IMR-90 (cell line): ENCODE measurements around the gene TIFAB. TPM values are rescaled to one million over a fixed set of nuclear protein-coding genes. Genes with fewer than 3 reads are reported as not detected.
A peak's percentile ranks its signal among the peaks of the same experiment; 100 is the strongest.

ENCODE experiments used
- ATAC-seq: fragments of 200-7000 bp; cut with Tn5 transposase; 2 replicates; pipeline ENCODE4 v1.9.1; 2020; ENCODE audit warnings: low read depth, mild to moderate bottlenecking, moderate library complexity
- BruUV-seq: library from RNA; stranded (reverse); fragments of 400-500 nt; replicated peaks from 2 replicates; lab custom pipeline; 2021; lab: Mats Ljungman, UMichigan
- CTCF ChIA-PET: fragments of 300-600 bp; formaldehyde crosslinking; extraction: SDS; loops from one replicate; lab custom pipeline; 2021; ENCODE audit warnings: antibody characterized with exemption; lab: Yijun Ruan, JAX
- POLR2A ChIA-PET: fragments of 300-600 bp; sonication (Branson Sonifier 250); formaldehyde crosslinking; loops from one replicate; lab custom pipeline; 2022; ENCODE audit warnings: antibody characterized with exemption; ENCODE audit not compliant: unreplicated experiment; lab: Charles Lee
- DNase-seq: peaks from one replicate; pipeline ENCODE4 v3.0.0; 2013
- H2AFZ ChIP-seq: replicated peaks from 2 replicates; pipeline ENCODE3; 2013; ENCODE audit warnings: low read length, mild to moderate bottlenecking; ENCODE audit not compliant: poor library complexity
- H2AK5ac ChIP-seq: 2 replicates; pipeline ENCODE4 v1.6.1; 2013; ENCODE audit warnings: low read depth, low read length, inconsistent platforms
- H2AK9ac ChIP-seq: replicated peaks from 2 replicates; pipeline ENCODE3; 2013; ENCODE audit warnings: mild to moderate bottlenecking, low read depth, low read length, moderate library complexity; ENCODE audit not compliant: poor library complexity
- H2BK120ac ChIP-seq: 2 replicates; pipeline ENCODE4 v1.6.1; 2013; ENCODE audit warnings: low read depth, low read length, inconsistent platforms
- H2BK15ac ChIP-seq: 3 replicates; pipeline ENCODE4 v1.6.1; 2013; ENCODE audit warnings: low read depth, low read length, inconsistent platforms
- H2BK20ac ChIP-seq: 2 replicates; pipeline ENCODE4 v1.6.1; 2013; ENCODE audit warnings: low read depth, mild to moderate bottlenecking, inconsistent platforms, low read length, moderate library complexity
- H2BK5ac ChIP-seq: 2 replicates; pipeline ENCODE4 v1.6.1; 2013; ENCODE audit warnings: mild to moderate bottlenecking, low read depth, low read length, inconsistent platforms; ENCODE audit not compliant: poor library complexity, severe bottlenecking
- H3K14ac ChIP-seq: replicated peaks from 2 replicates; pipeline ENCODE4 v1.6.1; 2013; ENCODE audit warnings: low read depth, low read length, inconsistent platforms
- H3K18ac ChIP-seq: 2 replicates; pipeline ENCODE4 v1.6.1; 2013; ENCODE audit warnings: low read depth, low read length, control low read depth
- H3K23ac ChIP-seq: 2 replicates; pipeline ENCODE4 v1.6.1; 2013; ENCODE audit warnings: low read depth, low read length, inconsistent platforms
- H3K27ac ChIP-seq: 2 replicates; pipeline ENCODE4 v1.5.1; 2013; ENCODE audit warnings: mild to moderate bottlenecking, control low read depth, low read length; ENCODE audit not compliant: insufficient read depth
- H3K27me3 ChIP-seq: 2 replicates; pipeline ENCODE4 v1.6.1; 2013; ENCODE audit warnings: low read length; ENCODE audit not compliant: control insufficient read depth, insufficient read depth
- H3K36me3 ChIP-seq: 2 replicates; pipeline ENCODE4 v1.6.1; 2013; ENCODE audit warnings: low read length, mixed read lengths; ENCODE audit not compliant: control insufficient read depth, insufficient read depth
- H3K4ac ChIP-seq: 2 replicates; pipeline ENCODE4 v1.6.1; 2013; ENCODE audit warnings: low read depth, low read length, inconsistent platforms
- H3K4me1 ChIP-seq: 2 replicates; pipeline ENCODE4 v1.6.1; 2013; ENCODE audit warnings: low read length, mixed read lengths; ENCODE audit not compliant: control insufficient read depth, insufficient read depth
- H3K4me2 ChIP-seq: 2 replicates; pipeline ENCODE4 v1.6.1; 2013; ENCODE audit warnings: low read depth, mild to moderate bottlenecking, control low read depth, low read length, moderate library complexity
- H3K4me3 ChIP-seq: 2 replicates; pipeline ENCODE4 v1.5.1; 2013; ENCODE audit warnings: low read depth, mild to moderate bottlenecking, control low read depth, low read length, moderate library complexity; ENCODE audit not compliant: insufficient read depth
- H3K56ac ChIP-seq: 2 replicates; pipeline ENCODE4 v1.6.1; 2013; ENCODE audit warnings: low read length, inconsistent platforms; ENCODE audit not compliant: insufficient read depth; ENCODE audit errors: extremely low read depth
- H3K79me1 ChIP-seq, 2 experiments: 2 replicates each; pipeline ENCODE4 v1.6.1; 2013; ENCODE audit warnings: low read length in 2 of 2, inconsistent platforms in 1 of 2, low read depth in 1 of 2
- H3K9ac ChIP-seq: 2 replicates; pipeline ENCODE4 v1.6.1; 2013; ENCODE audit warnings: low read depth, low read length, control low read depth
- H3K9me1 ChIP-seq: 2 replicates; pipeline ENCODE4 v1.6.1; 2013; ENCODE audit warnings: low read length, inconsistent platforms; ENCODE audit not compliant: insufficient read depth
- H3K9me3 ChIP-seq: 2 replicates; pipeline ENCODE4 v1.6.1; 2013; ENCODE audit warnings: low read length; ENCODE audit not compliant: control insufficient read depth, insufficient read depth
- H4K20me1 ChIP-seq: 2 replicates; pipeline ENCODE4 v1.6.1; 2013; ENCODE audit warnings: low read length, inconsistent platforms; ENCODE audit not compliant: insufficient read depth
- H4K5ac ChIP-seq: 2 replicates; pipeline ENCODE4 v1.6.1; 2013; ENCODE audit warnings: mild to moderate bottlenecking, low read depth, low read length, control low read depth
- H4K8ac ChIP-seq, 2 experiments: 2 replicates each; pipeline ENCODE4 v1.6.1; 2013; ENCODE audit warnings: low read depth in 2 of 2, low read length in 2 of 2, control low read depth in 1 of 2, inconsistent platforms in 1 of 2
- H4K91ac ChIP-seq: 2 replicates; pipeline ENCODE4 v1.6.1; 2013; ENCODE audit warnings: low read depth, low read length, inconsistent platforms; ENCODE audit not compliant: insufficient read depth
- BHLHE40 ChIP-seq: fragments of 150-350 bp; IDR thresholded peaks from 2 replicates; pipeline ENCODE4 v1.6.1; 2016; ENCODE audit warnings: mild to moderate bottlenecking, low read depth, low read length
- CEBPB ChIP-seq: IDR thresholded peaks from 2 replicates; pipeline ENCODE4 v1.6.1; 2012; ENCODE audit warnings: low read depth, low read length, improper control_type of control experiment
- CHD1 ChIP-seq: IDR thresholded peaks from 2 replicates; pipeline ENCODE4 v1.6.1; 2012; ENCODE audit warnings: low read depth, low read length, improper control_type of control experiment
- ELK1 ChIP-seq: fragments of 150-350 bp; IDR thresholded peaks from 2 replicates; pipeline ENCODE4 v1.6.1; 2016; ENCODE audit warnings: low read depth, mild to moderate bottlenecking, low read length, moderate library complexity, borderline replicate concordance
- FOS ChIP-seq: fragments of 150-350 bp; IDR thresholded peaks from 2 replicates; pipeline ENCODE4 v1.6.1; 2016; ENCODE audit warnings: low read depth, low read length
- MAFK ChIP-seq: IDR thresholded peaks from 2 replicates; pipeline ENCODE4 v1.6.1; 2012; ENCODE audit warnings: low read depth, low read length, improper control_type of control experiment
- MAZ ChIP-seq: IDR thresholded peaks from 2 replicates; pipeline ENCODE4 v1.6.1; 2012; ENCODE audit warnings: low read depth, mild to moderate bottlenecking, low read length, improper control_type of control experiment, moderate library complexity, borderline replicate concordance
- MXI1 ChIP-seq: IDR thresholded peaks from 2 replicates; pipeline ENCODE4 v1.6.1; 2012; ENCODE audit warnings: low read depth, mild to moderate bottlenecking, low read length, moderate library complexity, borderline replicate concordance
- RCOR1 ChIP-seq: IDR thresholded peaks from 2 replicates; pipeline ENCODE4 v1.6.1; 2012; ENCODE audit warnings: mild to moderate bottlenecking, low read length, improper control_type of control experiment; ENCODE audit not compliant: insufficient replicate concordance
- RFX5 ChIP-seq: IDR thresholded peaks from 2 replicates; pipeline ENCODE4 v1.8.0; 2012; ENCODE audit warnings: low read depth, mild to moderate bottlenecking, low read length, moderate library complexity
- SMC3 ChIP-seq: fragments of 150-350 bp; IDR thresholded peaks from 2 replicates; pipeline ENCODE4 v1.6.1; 2016; ENCODE audit warnings: low read depth, mild to moderate bottlenecking, antibody characterized with exemption, low read length, moderate library complexity
- WGBS, 2 experiments: methylation state at CpG; one replicate each; pipeline versions ENCODE4 v1.1.5 to v1.1.7; 2013; ENCODE audit warnings: missing lambda C conversion rate in 2 of 2; ENCODE audit not compliant: insufficient read length in 1 of 2; ENCODE audit errors: extremely low coverage in 2 of 2; 5-methylcytosine and 5-hydroxymethylcytosine counted together
- dilution Hi-C: fragments of 300-500 bp; cut with HindIII; formaldehyde crosslinking; loops from one replicate; pipeline ENCODE4 v1.14.3; 2018; ENCODE audit warnings: low sequenced_read_pairs; ENCODE audit not compliant: unreplicated experiment
- in situ Hi-C: fragments of 300-500 bp; cut with MboI; formaldehyde crosslinking; loops from 3 replicates; pipeline ENCODE4 v1.14.3; 2019; ENCODE audit warnings: low sequenced_read_pairs, inconsistent platforms, mixed read lengths
- intact Hi-C: fragments of 100-400 bp; cut with micrococcal nuclease; formaldehyde crosslinking; loops from 2 replicates; pipeline ENCODE4 v1.10.0; 2022
- polyA plus RNA-seq, 3 experiments: library from polyadenylated mRNA; depleted of rRNA; stranded (reverse); fragments of >200 nt; gene quantifications; 2 replicates each; pipeline ENCODE4 v1.2.3, GENCODE V29; 2012; ENCODE audit warnings: low replicate concordance in 1 of 3
- total RNA-seq: library from RNA; depleted of rRNA; stranded (reverse); fragments of >200 nt; gene quantifications from 2 replicates; pipeline ENCODE4 v1.2.3, GENCODE V29; 2012
- TF ChIP-seq, protein P1 (sequence below): fragments of 150-350 bp; IDR thresholded peaks from 2 replicates; pipeline ENCODE4 v1.6.1; 2017; ENCODE audit warnings: mild to moderate bottlenecking, antibody characterized with exemption, low read length, low read depth

TIFAB gene
- total and polyA plus RNA-seq, 2 of the 4 experiments (the other 2 are of a cell fraction), result not detected

DNA sequence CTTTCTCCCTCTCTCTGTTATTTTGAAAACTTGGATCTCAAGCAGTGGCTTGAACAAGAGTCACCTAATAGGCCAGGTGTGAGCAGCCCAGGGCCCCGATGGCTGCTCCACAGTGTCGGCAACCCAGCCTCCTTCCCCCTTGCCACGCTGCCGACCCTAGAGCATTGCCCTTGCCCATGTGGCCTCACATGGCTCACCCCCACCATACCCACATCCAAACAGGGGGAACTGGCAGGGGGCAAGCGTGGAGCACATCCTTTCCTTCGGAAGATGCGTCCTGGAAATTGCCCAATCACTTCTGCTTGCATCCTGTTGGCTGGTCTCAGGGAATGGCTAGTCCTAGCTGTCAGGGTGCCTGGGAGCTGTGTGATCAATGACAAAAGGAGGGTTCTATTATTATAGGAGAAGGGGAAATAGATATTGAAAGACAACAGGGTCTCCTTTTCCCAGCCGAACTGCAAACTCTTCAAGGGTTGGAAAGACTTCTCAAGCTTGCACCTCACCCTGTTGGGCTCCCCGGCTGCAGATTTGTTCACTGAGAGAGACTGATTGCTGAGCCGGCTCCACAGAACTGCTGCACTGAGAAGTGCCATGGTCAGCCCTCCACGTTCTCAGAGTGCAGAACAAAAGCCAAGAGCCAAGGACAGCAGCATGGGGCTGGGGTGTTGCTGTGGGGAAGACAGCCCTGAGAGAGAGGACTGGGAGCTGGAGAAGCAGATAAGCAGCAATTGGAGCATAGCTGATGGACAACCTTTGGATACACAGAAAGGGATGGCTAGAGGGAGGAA lies 8.3 kb upstream of the TIFAB start (continued):
- no peak for TF ChIP-seq FOS
- TF ChIP-seq MXI1, result no peak
- TF ChIP-seq ELK1, result no peak

GRCh38 chr5:135458921-135459331 lies 6.8 kb upstream of the TIFAB start:
- no peak overlapping the region for H3K4me3 ChIP-seq
- ChIA-PET CTCF (interaction anchor here (3.0 kb wide), 1 partner anchor 107 kb away, joined by 12 read pairs; no protein-coding TSS in a partner anchor), POLR2A (no interaction called here)
- no peak overlapping the region for H3K14ac ChIP-seq
- no peak overlapping the region for H3K18ac ChIP-seq
- H2BK20ac ChIP-seq, result no peak overlapping the region
- H3K56ac ChIP-seq, result no peak overlapping the region
- no peaks in the 10 kb centered on the region for H3K79me1 ChIP-seq
- peaks cover 5% of the 10 kb centered on the region for H3K9me1 ChIP-seq
- H3K23ac ChIP-seq, result no peak overlapping the region
- WGBS, 2 experiments, result 0% methylated on average over 1 of the region's 5 CpGs; no CpG with 5 or more reads in 1 of the 2 experiments
- no peak overlapping the region for H2BK120ac ChIP-seq
- no peak overlapping the region for H3K4ac ChIP-seq
- no peak overlapping the region for H3K9ac ChIP-seq
- in situ Hi-C loops, result no loop called here
- H3K36me3 ChIP-seq, result no peaks in the 10 kb centered on the region
- no TSS peak for BruUV-seq
- H3K9me3 ChIP-seq, result no peaks in the 10 kb centered on the region
- H4K91ac ChIP-seq, result no peak overlapping the region
- no peak overlapping the region for H2AFZ ChIP-seq
- TF ChIP-seq CHD1, result no peak
- no peak for TF ChIP-seq MAFK
- TF ChIP-seq CEBPB, result no peak
- TF ChIP-seq RFX5, result no peak
- TF ChIP-seq RCOR1, result no peak
- TF ChIP-seq, protein P1, sequence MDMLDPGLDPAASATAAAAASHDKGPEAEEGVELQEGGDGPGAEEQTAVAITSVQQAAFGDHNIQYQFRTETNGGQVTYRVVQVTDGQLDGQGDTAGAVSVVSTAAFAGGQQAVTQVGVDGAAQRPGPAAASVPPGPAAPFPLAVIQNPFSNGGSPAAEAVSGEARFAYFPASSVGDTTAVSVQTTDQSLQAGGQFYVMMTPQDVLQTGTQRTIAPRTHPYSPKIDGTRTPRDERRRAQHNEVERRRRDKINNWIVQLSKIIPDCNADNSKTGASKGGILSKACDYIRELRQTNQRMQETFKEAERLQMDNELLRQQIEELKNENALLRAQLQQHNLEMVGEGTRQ, result no peak
- TF ChIP-seq SMC3, result no peak
- no peak for TF ChIP-seq MAZ
- no peak for TF ChIP-seq BHLHE40
- no peaks in the 10 kb centered on the region for H4K20me1 ChIP-seq
- H2AK9ac ChIP-seq, result no peak overlapping the region
- H2BK5ac ChIP-seq, result no peak overlapping the region
- no peak overlapping the region for H4K5ac ChIP-seq
- peaks cover 12% of the 10 kb centered on the region for H3K4me1 ChIP-seq
- no peak overlapping the region for H2BK15ac ChIP-seq
- H3K4me2 ChIP-seq, result no peak overlapping the region
- H3K27ac ChIP-seq, result no peak overlapping the region
- no peak overlapping the region for H4K8ac ChIP-seq
- peak; percentile 35 for DNase-seq
- intact Hi-C loops, result no loop called here
- peak; percentile 60 for ATAC-seq
- H3K27me3 ChIP-seq, result peaks cover 36% of the 10 kb centered on the region
- no peak overlapping the region; the same call in 1 of the 2 replicates for H2AK5ac ChIP-seq
- dilution Hi-C loops, result loop anchor here (25.0 kb wide), 1 partner anchor 103 kb away; no protein-coding TSS in a partner anchor
